Measurements from ENCODE around the gene POLR3E. TPM values are rescaled to one million over a fixed set of nuclear protein-coding genes. Genes with fewer than 3 reads are reported as not detected.

POLR3E gene
- total RNA-seq, 1 experiment from 2014 or later = 73.5 TPM

DNA sequence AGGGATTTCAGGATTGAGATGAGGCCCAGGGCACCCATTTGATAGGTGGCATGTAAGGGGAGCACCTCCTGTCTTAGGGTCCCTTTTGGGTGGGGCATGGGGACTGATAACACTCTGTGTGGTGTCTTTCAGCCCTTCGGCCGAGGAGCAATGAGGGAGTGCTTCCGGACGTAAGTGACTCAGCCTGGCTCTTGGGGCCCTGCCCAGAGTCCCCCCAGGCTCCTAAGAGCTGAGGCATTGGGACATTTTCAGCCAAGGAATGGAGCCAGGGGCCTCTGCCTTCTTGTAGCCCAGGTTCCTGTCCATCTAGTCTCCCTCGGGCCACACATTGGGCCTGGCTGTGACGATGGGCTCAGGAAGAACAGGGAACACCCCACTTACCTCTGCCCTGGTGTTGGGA is 46.7 kb upstream of the POLR3E start:
- no peak overlapping the region for H3K27ac Mint-ChIP-seq
- DNase-seq (ENCODE audit: low spot score) (no peak), ATAC-seq (no peak)
- H3K9me3 Mint-ChIP-seq = peaks cover 5% of the 10 kb centered on the region
- H3K4me3 Mint-ChIP-seq = no peak overlapping the region
- no peaks in the 10 kb centered on the region for H3K27me3 Mint-ChIP-seq (ENCODE audit: low read depth)
- TF ChIP-seq TEAD1 (CRISPR knock-in tag; IDR thresholded peaks at IDR 0.05) (no peak), NR3C1 (CRISPR knock-in tag; conservative IDR thresholded peaks at IDR 0.05; ENCODE audit: low read depth) (no peak), RELA (CRISPR knock-in tag; IDR thresholded peaks at IDR 0.05; ENCODE audit: borderline replicate concordance) (no peak), SOX15 (CRISPR knock-in tag; IDR thresholded peaks at IDR 0.05) (no peak)
- peaks cover 56% of the 10 kb centered on the region for H3K36me3 Mint-ChIP-seq
- no peaks in the 10 kb centered on the region for H3K4me1 Mint-ChIP-seq
- POLR2A ChIA-PET = no interaction called here
- CTCF ChIA-PET = no interaction called here

DNA sequence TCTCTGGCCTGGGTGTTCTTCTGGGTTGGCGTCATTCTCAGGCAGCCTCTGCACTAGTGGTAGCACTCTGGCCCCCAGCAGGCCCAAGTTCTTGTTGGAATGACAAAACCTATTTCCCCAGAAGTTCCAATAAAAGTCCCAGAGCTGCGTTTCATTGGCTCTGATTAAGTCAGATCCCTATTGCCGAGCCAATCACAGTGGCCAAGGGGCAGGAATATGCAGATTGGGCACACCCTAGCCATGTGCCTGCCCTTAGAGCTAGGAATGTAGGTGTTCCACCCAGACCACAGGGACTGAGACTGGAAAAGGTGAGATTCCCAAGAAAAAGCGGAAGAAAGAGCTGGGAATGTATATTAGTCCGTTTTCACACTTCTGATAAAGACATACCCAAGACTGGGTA is 44.9 kb upstream of the POLR3E start:
- no peak overlapping the region for H3K4me3 Mint-ChIP-seq
- peaks cover 62% of the 10 kb centered on the region for H3K36me3 Mint-ChIP-seq
- no peak for TF ChIP-seq TEAD4 (CRISPR knock-in tag; IDR thresholded peaks at IDR 0.05)
- no peak for TF ChIP-seq CREB1 (CRISPR knock-in tag; IDR thresholded peaks at IDR 0.05)
- TF ChIP-seq ELF4 (CRISPR knock-in tag; IDR thresholded peaks at IDR 0.05; ENCODE audit: low read depth) = no peak
- TF ChIP-seq, protein P1, sequence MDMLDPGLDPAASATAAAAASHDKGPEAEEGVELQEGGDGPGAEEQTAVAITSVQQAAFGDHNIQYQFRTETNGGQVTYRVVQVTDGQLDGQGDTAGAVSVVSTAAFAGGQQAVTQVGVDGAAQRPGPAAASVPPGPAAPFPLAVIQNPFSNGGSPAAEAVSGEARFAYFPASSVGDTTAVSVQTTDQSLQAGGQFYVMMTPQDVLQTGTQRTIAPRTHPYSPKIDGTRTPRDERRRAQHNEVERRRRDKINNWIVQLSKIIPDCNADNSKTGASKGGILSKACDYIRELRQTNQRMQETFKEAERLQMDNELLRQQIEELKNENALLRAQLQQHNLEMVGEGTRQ (CRISPR knock-in tag; IDR thresholded peaks at IDR 0.05) = no peak
- TF ChIP-seq ZNF396 (CRISPR knock-in tag; IDR thresholded peaks at IDR 0.05; ENCODE audit: borderline replicate concordance) = no peak
- no peak for TF ChIP-seq ZNF219 (CRISPR knock-in tag; IDR thresholded peaks at IDR 0.05; ENCODE audit: borderline replicate concordance)
- TF ChIP-seq ETV6 (CRISPR knock-in tag; IDR thresholded peaks at IDR 0.05) = no peak
- TF ChIP-seq, protein P2, sequence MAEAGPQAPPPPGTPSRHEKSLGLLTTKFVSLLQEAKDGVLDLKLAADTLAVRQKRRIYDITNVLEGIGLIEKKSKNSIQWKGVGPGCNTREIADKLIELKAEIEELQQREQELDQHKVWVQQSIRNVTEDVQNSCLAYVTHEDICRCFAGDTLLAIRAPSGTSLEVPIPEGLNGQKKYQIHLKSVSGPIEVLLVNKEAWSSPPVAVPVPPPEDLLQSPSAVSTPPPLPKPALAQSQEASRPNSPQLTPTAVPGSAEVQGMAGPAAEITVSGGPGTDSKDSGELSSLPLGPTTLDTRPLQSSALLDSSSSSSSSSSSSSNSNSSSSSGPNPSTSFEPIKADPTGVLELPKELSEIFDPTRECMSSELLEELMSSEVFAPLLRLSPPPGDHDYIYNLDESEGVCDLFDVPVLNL (CRISPR knock-in tag; IDR thresholded peaks at IDR 0.05; ENCODE audit: borderline replicate concordance, low read depth) = no peak
- TF ChIP-seq, protein P3, sequence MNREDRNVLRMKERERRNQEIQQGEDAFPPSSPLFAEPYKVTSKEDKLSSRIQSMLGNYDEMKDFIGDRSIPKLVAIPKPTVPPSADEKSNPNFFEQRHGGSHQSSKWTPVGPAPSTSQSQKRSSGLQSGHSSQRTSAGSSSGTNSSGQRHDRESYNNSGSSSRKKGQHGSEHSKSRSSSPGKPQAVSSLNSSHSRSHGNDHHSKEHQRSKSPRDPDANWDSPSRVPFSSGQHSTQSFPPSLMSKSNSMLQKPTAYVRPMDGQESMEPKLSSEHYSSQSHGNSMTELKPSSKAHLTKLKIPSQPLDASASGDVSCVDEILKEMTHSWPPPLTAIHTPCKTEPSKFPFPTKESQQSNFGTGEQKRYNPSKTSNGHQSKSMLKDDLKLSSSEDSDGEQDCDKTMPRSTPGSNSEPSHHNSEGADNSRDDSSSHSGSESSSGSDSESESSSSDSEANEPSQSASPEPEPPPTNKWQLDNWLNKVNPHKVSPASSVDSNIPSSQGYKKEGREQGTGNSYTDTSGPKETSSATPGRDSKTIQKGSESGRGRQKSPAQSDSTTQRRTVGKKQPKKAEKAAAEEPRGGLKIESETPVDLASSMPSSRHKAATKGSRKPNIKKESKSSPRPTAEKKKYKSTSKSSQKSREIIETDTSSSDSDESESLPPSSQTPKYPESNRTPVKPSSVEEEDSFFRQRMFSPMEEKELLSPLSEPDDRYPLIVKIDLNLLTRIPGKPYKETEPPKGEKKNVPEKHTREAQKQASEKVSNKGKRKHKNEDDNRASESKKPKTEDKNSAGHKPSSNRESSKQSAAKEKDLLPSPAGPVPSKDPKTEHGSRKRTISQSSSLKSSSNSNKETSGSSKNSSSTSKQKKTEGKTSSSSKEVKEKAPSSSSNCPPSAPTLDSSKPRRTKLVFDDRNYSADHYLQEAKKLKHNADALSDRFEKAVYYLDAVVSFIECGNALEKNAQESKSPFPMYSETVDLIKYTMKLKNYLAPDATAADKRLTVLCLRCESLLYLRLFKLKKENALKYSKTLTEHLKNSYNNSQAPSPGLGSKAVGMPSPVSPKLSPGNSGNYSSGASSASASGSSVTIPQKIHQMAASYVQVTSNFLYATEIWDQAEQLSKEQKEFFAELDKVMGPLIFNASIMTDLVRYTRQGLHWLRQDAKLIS (CRISPR knock-in tag; IDR thresholded peaks at IDR 0.05; ENCODE audit: borderline replicate concordance) = no peak
- TF ChIP-seq, protein P4, sequence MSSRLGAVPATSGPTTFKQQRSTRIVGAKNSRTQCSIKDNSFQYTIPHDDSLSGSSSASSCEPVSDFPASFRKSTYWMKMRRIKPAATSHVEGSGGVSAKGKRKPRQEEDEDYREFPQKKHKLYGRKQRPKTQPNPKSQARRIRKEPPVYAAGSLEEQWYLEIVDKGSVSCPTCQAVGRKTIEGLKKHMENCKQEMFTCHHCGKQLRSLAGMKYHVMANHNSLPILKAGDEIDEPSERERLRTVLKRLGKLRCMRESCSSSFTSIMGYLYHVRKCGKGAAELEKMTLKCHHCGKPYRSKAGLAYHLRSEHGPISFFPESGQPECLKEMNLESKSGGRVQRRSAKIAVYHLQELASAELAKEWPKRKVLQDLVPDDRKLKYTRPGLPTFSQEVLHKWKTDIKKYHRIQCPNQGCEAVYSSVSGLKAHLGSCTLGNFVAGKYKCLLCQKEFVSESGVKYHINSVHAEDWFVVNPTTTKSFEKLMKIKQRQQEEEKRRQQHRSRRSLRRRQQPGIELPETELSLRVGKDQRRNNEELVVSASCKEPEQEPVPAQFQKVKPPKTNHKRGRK (CRISPR knock-in tag; IDR thresholded peaks at IDR 0.05; ENCODE audit: borderline replicate concordance) = no peak
- ATAC-seq (peak; percentile 82), DNase-seq (ENCODE audit: low spot score) (no peak)
- ChIA-PET CTCF (interaction anchor here (0.6 to 1.6 kb wide), 2 partner anchors 27 to 48 kb away, joined by 3 to 4 read pairs; no protein-coding TSS in a partner anchor), POLR2A (interaction anchor here (1.4 kb wide), 1 partner anchor 16 kb away, joined by 3 read pairs; no protein-coding TSS in a partner anchor)
- H3K27ac Mint-ChIP-seq = peak overlapping the region; percentile 2; the same call in 1 of the 2 replicates
- H3K27me3 Mint-ChIP-seq (ENCODE audit: low read depth) = no peaks in the 10 kb centered on the region
- no peaks in the 10 kb centered on the region for H3K4me1 Mint-ChIP-seq
- peaks cover 5% of the 10 kb centered on the region for H3K9me3 Mint-ChIP-seq

DNA sequence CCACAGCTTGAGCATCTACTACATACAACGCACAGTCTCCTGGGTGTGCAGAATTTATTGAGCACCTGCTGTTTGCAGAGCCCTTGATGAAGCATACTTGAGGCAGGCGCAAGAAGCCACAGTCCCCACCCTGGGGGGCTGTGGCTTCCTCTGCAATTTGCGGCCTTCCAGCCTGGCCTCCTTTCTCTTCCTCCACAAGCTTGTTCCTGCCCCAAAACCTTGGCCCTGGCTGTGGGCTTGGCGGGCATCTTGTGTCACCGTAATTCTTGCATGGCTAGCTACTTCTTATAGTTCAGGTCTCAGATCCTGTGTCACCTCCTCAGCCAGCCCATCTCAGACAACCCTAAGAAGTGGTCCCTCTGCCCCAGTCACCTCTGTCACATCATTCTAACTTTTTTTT is 43.9 kb upstream of the POLR3E start:
- peaks cover 12% of the 10 kb centered on the region for H3K9me3 Mint-ChIP-seq
- no peaks in the 10 kb centered on the region for H3K27me3 Mint-ChIP-seq (ENCODE audit: low read depth)
- DNase-seq (ENCODE audit: low spot score) (no peak), ATAC-seq (no peak)
- peaks cover 70% of the 10 kb centered on the region for H3K36me3 Mint-ChIP-seq
- ChIA-PET POLR2A (no interaction called here), CTCF (interaction anchor here (1.1 to 1.6 kb wide), 2 partner anchors 11 to 47 kb away, joined by 3 read pairs; no protein-coding TSS in a partner anchor)
- no peaks in the 10 kb centered on the region for H3K4me1 Mint-ChIP-seq
- H3K4me3 Mint-ChIP-seq = no peak overlapping the region
- H3K27ac Mint-ChIP-seq = no peak overlapping the region
- TF ChIP-seq, protein P5, sequence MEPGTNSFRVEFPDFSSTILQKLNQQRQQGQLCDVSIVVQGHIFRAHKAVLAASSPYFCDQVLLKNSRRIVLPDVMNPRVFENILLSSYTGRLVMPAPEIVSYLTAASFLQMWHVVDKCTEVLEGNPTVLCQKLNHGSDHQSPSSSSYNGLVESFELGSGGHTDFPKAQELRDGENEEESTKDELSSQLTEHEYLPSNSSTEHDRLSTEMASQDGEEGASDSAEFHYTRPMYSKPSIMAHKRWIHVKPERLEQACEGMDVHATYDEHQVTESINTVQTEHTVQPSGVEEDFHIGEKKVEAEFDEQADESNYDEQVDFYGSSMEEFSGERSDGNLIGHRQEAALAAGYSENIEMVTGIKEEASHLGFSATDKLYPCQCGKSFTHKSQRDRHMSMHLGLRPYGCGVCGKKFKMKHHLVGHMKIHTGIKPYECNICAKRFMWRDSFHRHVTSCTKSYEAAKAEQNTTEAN (CRISPR knock-in tag; IDR thresholded peaks at IDR 0.05) = no peak
- TF ChIP-seq RELA (CRISPR knock-in tag; IDR thresholded peaks at IDR 0.05; ENCODE audit: borderline replicate concordance) (no peak), NFE2L1 (CRISPR knock-in tag; IDR thresholded peaks at IDR 0.05) (no peak), ZBTB21 (CRISPR knock-in tag; IDR thresholded peaks at IDR 0.05; ENCODE audit: borderline replicate concordance) (no peak), MXD4 (CRISPR knock-in tag; IDR thresholded peaks at IDR 0.05; ENCODE audit: borderline replicate concordance) (no peak), TEAD4 (CRISPR knock-in tag; IDR thresholded peaks at IDR 0.05) (no peak)
- TF ChIP-seq, protein P6, sequence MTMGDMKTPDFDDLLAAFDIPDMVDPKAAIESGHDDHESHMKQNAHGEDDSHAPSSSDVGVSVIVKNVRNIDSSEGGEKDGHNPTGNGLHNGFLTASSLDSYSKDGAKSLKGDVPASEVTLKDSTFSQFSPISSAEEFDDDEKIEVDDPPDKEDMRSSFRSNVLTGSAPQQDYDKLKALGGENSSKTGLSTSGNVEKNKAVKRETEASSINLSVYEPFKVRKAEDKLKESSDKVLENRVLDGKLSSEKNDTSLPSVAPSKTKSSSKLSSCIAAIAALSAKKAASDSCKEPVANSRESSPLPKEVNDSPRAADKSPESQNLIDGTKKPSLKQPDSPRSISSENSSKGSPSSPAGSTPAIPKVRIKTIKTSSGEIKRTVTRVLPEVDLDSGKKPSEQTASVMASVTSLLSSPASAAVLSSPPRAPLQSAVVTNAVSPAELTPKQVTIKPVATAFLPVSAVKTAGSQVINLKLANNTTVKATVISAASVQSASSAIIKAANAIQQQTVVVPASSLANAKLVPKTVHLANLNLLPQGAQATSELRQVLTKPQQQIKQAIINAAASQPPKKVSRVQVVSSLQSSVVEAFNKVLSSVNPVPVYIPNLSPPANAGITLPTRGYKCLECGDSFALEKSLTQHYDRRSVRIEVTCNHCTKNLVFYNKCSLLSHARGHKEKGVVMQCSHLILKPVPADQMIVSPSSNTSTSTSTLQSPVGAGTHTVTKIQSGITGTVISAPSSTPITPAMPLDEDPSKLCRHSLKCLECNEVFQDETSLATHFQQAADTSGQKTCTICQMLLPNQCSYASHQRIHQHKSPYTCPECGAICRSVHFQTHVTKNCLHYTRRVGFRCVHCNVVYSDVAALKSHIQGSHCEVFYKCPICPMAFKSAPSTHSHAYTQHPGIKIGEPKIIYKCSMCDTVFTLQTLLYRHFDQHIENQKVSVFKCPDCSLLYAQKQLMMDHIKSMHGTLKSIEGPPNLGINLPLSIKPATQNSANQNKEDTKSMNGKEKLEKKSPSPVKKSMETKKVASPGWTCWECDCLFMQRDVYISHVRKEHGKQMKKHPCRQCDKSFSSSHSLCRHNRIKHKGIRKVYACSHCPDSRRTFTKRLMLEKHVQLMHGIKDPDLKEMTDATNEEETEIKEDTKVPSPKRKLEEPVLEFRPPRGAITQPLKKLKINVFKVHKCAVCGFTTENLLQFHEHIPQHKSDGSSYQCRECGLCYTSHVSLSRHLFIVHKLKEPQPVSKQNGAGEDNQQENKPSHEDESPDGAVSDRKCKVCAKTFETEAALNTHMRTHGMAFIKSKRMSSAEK (CRISPR knock-in tag; IDR thresholded peaks at IDR 0.05; ENCODE audit: borderline replicate concordance) = no peak

Data from WTC11 (cell line).